GM13976 (cell line): ENCODE data around the gene NAPSA.

ENCODE experiments used
- DNase-seq: peaks from one replicate; pipeline ENCODE4 v3.0.0; 2012; ENCODE audit warnings: low spot score
- in situ Hi-C: fragments of 300-500 bp; cut with MboI; formaldehyde crosslinking; loops from one replicate; pipeline ENCODE4 v1.12.0; 2022; ENCODE audit warnings: low sequenced_read_pairs, mixed read lengths, inconsistent platforms; ENCODE audit not compliant: unreplicated experiment
- TF ChIP-seq, protein P1 (sequence below): IDR thresholded peaks from 2 replicates; pipeline ENCODE4 v1.5.1; 2012; ENCODE audit warnings: borderline replicate concordance, mild to moderate bottlenecking; ENCODE audit not compliant: insufficient read depth; ENCODE audit errors: extremely low read depth, missing control alignments, control extremely low read depth

Gene NAPSA

DNA sequence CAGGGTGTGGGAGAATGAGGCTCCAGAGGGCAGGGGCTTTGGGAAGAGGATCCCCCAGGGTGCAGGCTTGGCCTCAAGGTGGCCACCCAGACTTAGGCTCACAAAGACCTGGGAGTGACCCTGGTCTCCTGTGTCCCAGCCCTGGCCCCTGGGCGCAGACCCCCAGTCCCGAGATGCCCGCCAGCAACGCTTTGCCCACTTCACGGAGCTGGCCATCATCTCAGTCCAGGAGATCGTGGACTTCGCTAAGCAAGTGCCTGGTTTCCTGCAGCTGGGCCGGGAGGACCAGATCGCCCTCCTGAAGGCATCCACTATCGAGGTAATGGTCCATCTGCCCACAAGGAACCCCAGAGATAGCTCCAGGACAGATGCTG is 13.4 kb upstream of the NAPSA start:
- TF ChIP-seq, protein P1, sequence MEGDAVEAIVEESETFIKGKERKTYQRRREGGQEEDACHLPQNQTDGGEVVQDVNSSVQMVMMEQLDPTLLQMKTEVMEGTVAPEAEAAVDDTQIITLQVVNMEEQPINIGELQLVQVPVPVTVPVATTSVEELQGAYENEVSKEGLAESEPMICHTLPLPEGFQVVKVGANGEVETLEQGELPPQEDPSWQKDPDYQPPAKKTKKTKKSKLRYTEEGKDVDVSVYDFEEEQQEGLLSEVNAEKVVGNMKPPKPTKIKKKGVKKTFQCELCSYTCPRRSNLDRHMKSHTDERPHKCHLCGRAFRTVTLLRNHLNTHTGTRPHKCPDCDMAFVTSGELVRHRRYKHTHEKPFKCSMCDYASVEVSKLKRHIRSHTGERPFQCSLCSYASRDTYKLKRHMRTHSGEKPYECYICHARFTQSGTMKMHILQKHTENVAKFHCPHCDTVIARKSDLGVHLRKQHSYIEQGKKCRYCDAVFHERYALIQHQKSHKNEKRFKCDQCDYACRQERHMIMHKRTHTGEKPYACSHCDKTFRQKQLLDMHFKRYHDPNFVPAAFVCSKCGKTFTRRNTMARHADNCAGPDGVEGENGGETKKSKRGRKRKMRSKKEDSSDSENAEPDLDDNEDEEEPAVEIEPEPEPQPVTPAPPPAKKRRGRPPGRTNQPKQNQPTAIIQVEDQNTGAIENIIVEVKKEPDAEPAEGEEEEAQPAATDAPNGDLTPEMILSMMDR, result no peak
- DNase-seq, result no peak
- in situ Hi-C loops, result no loop called here

- TF ChIP-seq, protein P1, result no peak
- in situ Hi-C loops, result no loop called here
- DNase-seq, result no peak
These were observed 12.9 kb upstream of the NAPSA start for GRCh38 chr19:50378169-50378862.

GRCh38 chr19:50377517-50377916 is 12.1 kb upstream of the NAPSA start:
- in situ Hi-C loops, result no loop called here
- no peak for DNase-seq
- TF ChIP-seq, protein P1, result no peak

GRCh38 chr19:50377051-50377461 is 11.6 kb upstream of the NAPSA start:
- DNase-seq, result no peak
- in situ Hi-C loops, result no loop called here
- TF ChIP-seq, protein P1, result no peak

DNA sequence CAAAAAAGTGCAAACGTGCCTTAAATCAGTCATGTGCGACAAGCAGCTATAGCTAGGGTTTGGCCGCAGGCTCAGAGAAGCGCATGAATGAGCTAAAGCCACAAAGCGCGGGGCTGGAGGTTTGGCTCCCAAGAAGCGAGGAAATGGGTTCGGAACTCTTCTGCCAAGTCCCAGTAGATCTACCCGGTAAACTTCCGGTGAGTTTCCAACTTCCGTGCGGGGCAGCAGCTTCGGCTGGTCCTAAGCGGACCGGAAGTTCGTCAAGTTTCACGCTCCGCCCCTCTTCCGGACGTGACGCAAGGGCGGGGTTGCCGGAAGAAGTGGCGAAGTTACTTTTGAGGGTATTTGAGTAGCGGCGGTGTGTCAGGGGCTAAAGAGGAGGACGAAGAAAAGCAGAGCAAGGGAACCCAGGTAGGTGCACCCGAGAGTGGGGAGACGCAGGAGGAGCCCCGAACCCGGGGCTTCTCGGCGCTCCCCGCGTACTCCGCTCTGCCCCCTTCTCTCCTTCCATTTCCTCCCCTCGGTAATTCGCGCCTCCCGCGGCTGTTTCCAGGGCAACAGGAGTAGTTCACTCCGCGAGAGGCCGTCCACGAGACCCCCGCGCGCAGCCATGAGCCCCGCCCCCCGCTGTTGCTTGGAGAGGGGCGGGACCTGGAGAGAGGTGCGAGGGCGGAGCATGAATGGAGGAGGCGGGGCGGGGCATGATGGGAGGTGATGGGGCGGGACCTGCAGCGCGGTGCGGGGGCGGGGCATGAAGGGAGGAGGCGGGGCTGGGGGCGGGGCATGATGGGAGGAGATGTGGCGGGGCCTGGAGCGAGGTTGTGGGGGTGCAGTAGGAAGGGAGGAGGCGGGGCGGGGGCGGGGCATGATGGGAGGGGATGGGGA is 11.0 kb upstream of the NAPSA start, which contains the start of gene NR1H2:
NR1H2 (plus strand) TSS at position 292 of the 885 bp plus-strand sequence. CDS start 1,149 bp downstream, outside the sequence.
- TF ChIP-seq, protein P1, result no peak
- DNase-seq, result peak; percentile 92
- in situ Hi-C loops, result no loop called here

DNA sequence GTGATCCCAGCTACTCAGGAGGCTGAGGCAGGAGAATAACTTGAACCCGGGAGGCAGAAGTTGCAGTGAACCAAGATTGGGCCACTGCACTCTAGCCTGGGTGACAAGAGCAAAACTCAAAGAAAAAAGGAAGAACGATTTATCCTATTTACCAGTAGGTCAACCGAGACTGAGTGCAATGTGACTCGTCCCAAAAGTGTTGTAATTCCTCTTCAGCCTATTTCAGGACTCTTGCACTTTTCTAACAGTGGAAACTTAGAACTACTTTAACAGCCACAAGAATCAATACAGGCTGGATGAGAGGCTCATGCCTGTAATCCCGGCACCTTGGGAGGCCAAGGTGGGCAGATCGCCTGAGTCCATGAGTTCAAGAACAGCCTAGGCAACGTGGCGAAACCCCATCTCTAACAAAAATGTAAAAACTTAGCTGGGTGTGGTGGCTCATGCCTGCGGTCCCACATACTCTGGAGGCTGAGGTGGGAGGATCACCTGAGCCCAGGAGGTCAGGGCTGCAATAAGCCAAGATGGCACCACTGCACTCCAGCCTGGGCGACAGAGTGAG is 6.6 kb upstream of the NAPSA start:
- no peak for DNase-seq
- TF ChIP-seq, protein P1, result no peak
- in situ Hi-C loops, result loop anchor here (5.0 to 25.0 kb wide), 2 partner anchors 90 to 415 kb away; partner anchors contain the start of gene ACP4
